ENCODE data around the gene GRAP2.
"Not testable (repeated sequence)": the region's sequence is repeated elsewhere in the genome, so short reads cannot be mapped to it uniquely, and the experiment has no call there.

GRAP2 gene

GRCh38 chr22:39897841-39898240 is 3.0 kb upstream of the GRAP2 start:
- DNase-seq (ENCODE audit: low read depth in 2 of 2): no peak

GRCh38 chr22:39898997-39899396 is 1.9 kb upstream of the GRAP2 start:
- no peak for DNase-seq (ENCODE audit: low read depth in 2 of 2)

GRCh38 chr22:39901565-39902146 is 772 bp downstream of the GRAP2 start:
- no peak for DNase-seq (ENCODE audit: low read depth in 2 of 2)

GRCh38 chr22:39904024-39904423 is 3.1 kb downstream of the GRAP2 start:
- DNase-seq (ENCODE audit: low read depth in 2 of 2): not testable (repeated sequence)

GRCh38 chr22:39904862-39905261 is 4.0 kb downstream of the GRAP2 start:
- DNase-seq (ENCODE audit: low read depth in 2 of 2): no peak

- no peak for DNase-seq (ENCODE audit: low read depth in 2 of 2)
These were observed 4.8 kb downstream of the GRAP2 start for GRCh38 chr22:39905687-39906086.

GRCh38 chr22:39906207-39906606 is 5.3 kb downstream of the GRAP2 start:
- DNase-seq (ENCODE audit: low read depth in 2 of 2): no peak

- no peak for DNase-seq (ENCODE audit: low read depth in 2 of 2)
These were observed 6.2 kb downstream of the GRAP2 start for GRCh38 chr22:39907047-39907446.

- DNase-seq (ENCODE audit: low read depth in 2 of 2): no peak
These were observed 6.8 kb downstream of the GRAP2 start for GRCh38 chr22:39907605-39908097.

- DNase-seq (ENCODE audit: low read depth in 2 of 2): no peak
These were observed 7.3 kb downstream of the GRAP2 start for GRCh38 chr22:39908136-39908535.

- DNase-seq (ENCODE audit: low read depth in 2 of 2): no peak
These were observed 7.9 kb downstream of the GRAP2 start for GRCh38 chr22:39908737-39909136.

GRCh38 chr22:39910876-39911613 is 10.2 kb downstream of the GRAP2 start:
- DNase-seq (ENCODE audit: low read depth in 2 of 2): no peak

GRCh38 chr22:39913321-39913720 is 12.4 kb downstream of the GRAP2 start:
- no peak for DNase-seq (ENCODE audit: low read depth in 2 of 2)

- DNase-seq (ENCODE audit: low read depth in 2 of 2): no peak
These were observed 13.0 kb downstream of the GRAP2 start for GRCh38 chr22:39913886-39914285.

GRCh38 chr22:39914584-39914983 is 13.7 kb downstream of the GRAP2 start:
- no peak for DNase-seq (ENCODE audit: low read depth in 2 of 2)

- no peak for DNase-seq (ENCODE audit: low read depth in 2 of 2)
These were observed 14.4 kb downstream of the GRAP2 start for GRCh38 chr22:39915295-39915726.

- DNase-seq (ENCODE audit: low read depth in 2 of 2): no peak
These were observed 15.6 kb downstream of the GRAP2 start for GRCh38 chr22:39916496-39916895.

GRCh38 chr22:39917197-39917643 is 16.3 kb downstream of the GRAP2 start:
- no peak for DNase-seq (ENCODE audit: low read depth in 2 of 2)

GRCh38 chr22:39917776-39918495 is 17.1 kb downstream of the GRAP2 start:
- no peak for DNase-seq (ENCODE audit: low read depth in 2 of 2)

- peak in 1 of 2 donors; percentile 59 for DNase-seq (ENCODE audit: low read depth in 2 of 2)
These were observed 19.4 kb downstream of the GRAP2 start for GRCh38 chr22:39920134-39920743.

GRCh38 chr22:39923696-39924095 is 22.8 kb downstream of the GRAP2 start:
- no peak for DNase-seq (ENCODE audit: low read depth in 2 of 2)

- DNase-seq (ENCODE audit: low read depth in 2 of 2): no peak
These were observed 23.4 kb downstream of the GRAP2 start for GRCh38 chr22:39924286-39924685.
